Heart left ventricle (tissue), 13 donors: ENCODE measurements around the gene ARPC1B.

Source experiments
- POLR2A ChIP-seq, 2 donors: fragments of 450-650 bp; IDR thresholded peaks; one replicate each; pipeline ENCODE4 v1.6.1; 2017; ENCODE audit warnings: antibody characterized with exemption in 2 of 2, mild to moderate bottlenecking in 2 of 2, moderate library complexity in 2 of 2
- TF ChIP-seq, protein P1 (sequence below), 12 donors: fragments of 200-600 bp; sonication (generic) in 4 of 12; IDR thresholded peaks; one replicate each; pipeline versions ENCODE4 v1.5.0 to v1.8.0; 2018 to 2022; ENCODE audit warnings: antibody characterized with exemption in 12 of 12, mild to moderate bottlenecking in 5 of 12
- donor health status: ischemic (EF 13 %, LVEDD 7.1; RV severe dilation, severe dysfunction).
- donor health status: DM: no; HTN: yes; CAD: no.
- donor health status: DM: no; HTN: no; CAD: no.
- donor health status: ischemic (EF 25% LVEDD 6.9; RV normal size, moderate dysfunction).
- donor health status: ischemic (EF 25% LVEDD 5.7; RV mildly dilated, moderate dysfunction).
- donor health status: ischemic (EF 35%, LVEDD 5.7; RV mildly dilated, moderate dysfunction).
- donor health status: nonischemic (EF 11% LVEDD 7.7; RV severe dilation, severe dysfunction).
- donor health status: DM: yes; HTN: yes; CAD: no.
- donor health status: PGD.
- donor health status: ischemic (EF 29% LVEDD 5.4; RV normal size, mild dysfunction).
- donor health status: nonischemic (EF 23%, LVEDD 6.1; RV moderate dilation, normal function).

GRCh38 chr7:99390941-99391602, 16.5 kb downstream of the ARPC1B start:
- no peak for TF ChIP-seq POLR2A (IDR thresholded peaks at IDR 0.05)
- TF ChIP-seq, protein P1, sequence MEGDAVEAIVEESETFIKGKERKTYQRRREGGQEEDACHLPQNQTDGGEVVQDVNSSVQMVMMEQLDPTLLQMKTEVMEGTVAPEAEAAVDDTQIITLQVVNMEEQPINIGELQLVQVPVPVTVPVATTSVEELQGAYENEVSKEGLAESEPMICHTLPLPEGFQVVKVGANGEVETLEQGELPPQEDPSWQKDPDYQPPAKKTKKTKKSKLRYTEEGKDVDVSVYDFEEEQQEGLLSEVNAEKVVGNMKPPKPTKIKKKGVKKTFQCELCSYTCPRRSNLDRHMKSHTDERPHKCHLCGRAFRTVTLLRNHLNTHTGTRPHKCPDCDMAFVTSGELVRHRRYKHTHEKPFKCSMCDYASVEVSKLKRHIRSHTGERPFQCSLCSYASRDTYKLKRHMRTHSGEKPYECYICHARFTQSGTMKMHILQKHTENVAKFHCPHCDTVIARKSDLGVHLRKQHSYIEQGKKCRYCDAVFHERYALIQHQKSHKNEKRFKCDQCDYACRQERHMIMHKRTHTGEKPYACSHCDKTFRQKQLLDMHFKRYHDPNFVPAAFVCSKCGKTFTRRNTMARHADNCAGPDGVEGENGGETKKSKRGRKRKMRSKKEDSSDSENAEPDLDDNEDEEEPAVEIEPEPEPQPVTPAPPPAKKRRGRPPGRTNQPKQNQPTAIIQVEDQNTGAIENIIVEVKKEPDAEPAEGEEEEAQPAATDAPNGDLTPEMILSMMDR (IDR thresholded peaks at IDR 0.05) = no peak
